ENCODE results near the gene BCL2L11.

Gene BCL2L11

GRCh38 chr2:111169268-111169667 lies 48.6 kb downstream of the BCL2L11 start:
- no peak for DNase-seq

- no peak for DNase-seq
Observed at GRCh38 chr2:111169924-111170323, 49.2 kb downstream of the BCL2L11 start.

GRCh38 chr2:111171337-111171930 lies 50.7 kb downstream of the BCL2L11 start:
- DNase-seq: no peak

GRCh38 chr2:111172666-111173065 lies 52.0 kb downstream of the BCL2L11 start:
- no peak for DNase-seq

- DNase-seq: no peak
Observed at GRCh38 chr2:111173338-111173737, 52.6 kb downstream of the BCL2L11 start.

- DNase-seq: no peak
Observed at GRCh38 chr2:111173856-111174255, 53.1 kb downstream of the BCL2L11 start.

- DNase-seq: no peak
Observed at GRCh38 chr2:111175615-111176014, 54.9 kb downstream of the BCL2L11 start.

- DNase-seq: no peak
Observed at GRCh38 chr2:111176388-111176787, 55.7 kb downstream of the BCL2L11 start.

- DNase-seq: no peak
Observed at GRCh38 chr2:111176867-111177266, 56.2 kb downstream of the BCL2L11 start.

- no peak for DNase-seq
Observed at GRCh38 chr2:111178296-111178695, 57.6 kb downstream of the BCL2L11 start.

- no peak for DNase-seq
Observed at GRCh38 chr2:111178730-111179405, 58.2 kb downstream of the BCL2L11 start.

- DNase-seq: no peak
Observed at GRCh38 chr2:111182121-111182520, 61.4 kb downstream of the BCL2L11 start.

- DNase-seq: no peak
Observed at GRCh38 chr2:111182740-111183139, 62.0 kb downstream of the BCL2L11 start.

GRCh38 chr2:111184725-111185310 lies 64.1 kb downstream of the BCL2L11 start:
- no peak for DNase-seq

GRCh38 chr2:111185361-111186022 lies 64.8 kb downstream of the BCL2L11 start:
- DNase-seq: no peak

- DNase-seq: no peak
Observed at GRCh38 chr2:111186121-111186715, 65.5 kb downstream of the BCL2L11 start.

- DNase-seq: no peak
Observed at GRCh38 chr2:111186933-111187332, 66.2 kb downstream of the BCL2L11 start.

GRCh38 chr2:111188681-111189080 lies 68.0 kb downstream of the BCL2L11 start:
- no peak for DNase-seq

- no peak for DNase-seq
Observed at GRCh38 chr2:111189106-111189505, 68.4 kb downstream of the BCL2L11 start.

- DNase-seq: no peak
Observed at GRCh38 chr2:111190816-111191540, 70.3 kb downstream of the BCL2L11 start.

- DNase-seq: no peak
Observed at GRCh38 chr2:111191877-111192276, 71.2 kb downstream of the BCL2L11 start.

GRCh38 chr2:111192776-111193368 lies 72.2 kb downstream of the BCL2L11 start:
- no peak for DNase-seq

Measured in bone marrow (tissue), 2 donors.